Ovary (tissue), 3 donors: ENCODE data around the gene CSGALNACT2.

Experiments
- CTCF ChIP-seq, 3 donors: fragments of 450-650 bp in 2 of 3; fragments of 200-600 bp in 1 of 3; IDR thresholded peaks; one replicate each; pipeline versions ENCODE4 v1.5.1 to v1.8.0; 2016 to 2022; ENCODE audit warnings: antibody characterized with exemption in 3 of 3, mild to moderate bottlenecking in 1 of 3
- POLR2A ChIP-seq: fragments of 450-650 bp; IDR thresholded peaks from one replicate; pipeline ENCODE4 v1.6.1; 2017; ENCODE audit warnings: antibody characterized with exemption, mild to moderate bottlenecking, moderate library complexity
- donor health status: DM: no; HTN: no; CAD: no.

- TF ChIP-seq CTCF (IDR thresholded peaks at IDR 0.05) (no peak), POLR2A (no peak)
These were observed 95.6 kb downstream of the CSGALNACT2 start for GRCh38 chr10:43233601-43234430.
